Measurements from ENCODE around the gene BBS9.
"Not testable (repeated sequence)": the region's sequence is repeated elsewhere in the genome, so short reads cannot be mapped to it uniquely, and the experiment has no call there.

The BBS9 gene

GRCh38 chr7:33128990-33129805, at the start of gene BBS9:
BBS9 (plus strand) TSS chr7:33129564; CDS start chr7:33146253, 16,689 bp downstream.
- DNase-seq: peak; percentile 96

DNA sequence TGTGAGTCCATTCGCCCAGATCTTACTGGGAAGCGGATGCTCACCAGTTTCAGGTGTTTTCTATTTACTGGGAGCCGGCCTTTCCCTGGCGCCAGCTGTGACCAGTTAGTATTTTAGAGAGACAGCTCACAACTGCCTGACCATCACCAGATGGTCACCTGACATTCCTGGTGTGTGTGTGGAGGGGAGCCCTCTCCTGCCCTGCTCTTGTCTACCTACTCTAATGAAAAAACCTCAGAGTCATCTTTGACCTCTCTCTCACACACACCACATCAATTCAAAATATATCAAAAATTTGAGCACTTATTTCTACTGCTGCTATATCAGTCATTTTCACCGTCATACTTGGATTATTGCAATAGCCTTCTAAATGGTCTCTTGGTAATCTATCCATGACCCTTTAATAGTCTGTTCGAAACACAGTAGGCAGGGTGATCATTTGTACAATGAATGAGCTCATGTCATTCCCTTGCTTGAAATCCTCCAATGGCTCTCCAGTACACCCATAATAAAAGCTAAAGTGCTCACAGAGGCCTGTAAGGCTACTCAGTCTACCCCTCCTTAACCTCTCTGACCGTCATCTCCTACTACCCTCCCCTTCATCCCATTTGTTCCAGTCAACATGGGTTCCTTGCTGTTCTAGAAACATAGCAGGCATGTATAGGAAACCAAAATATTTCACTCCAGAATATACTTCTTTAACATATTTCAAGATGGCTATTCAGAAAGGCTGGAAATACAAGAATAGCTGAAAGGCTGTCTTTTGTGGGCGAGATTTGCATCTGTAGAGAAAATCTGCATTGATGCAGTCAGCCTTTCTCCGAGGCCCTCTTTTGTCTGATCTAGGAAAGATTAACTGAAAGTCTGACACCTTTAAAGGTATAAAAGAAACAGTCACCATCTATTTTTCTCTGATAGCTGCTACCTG, 49.3 kb upstream of the BBS9 start:
- DNase-seq: no peak

DNA sequence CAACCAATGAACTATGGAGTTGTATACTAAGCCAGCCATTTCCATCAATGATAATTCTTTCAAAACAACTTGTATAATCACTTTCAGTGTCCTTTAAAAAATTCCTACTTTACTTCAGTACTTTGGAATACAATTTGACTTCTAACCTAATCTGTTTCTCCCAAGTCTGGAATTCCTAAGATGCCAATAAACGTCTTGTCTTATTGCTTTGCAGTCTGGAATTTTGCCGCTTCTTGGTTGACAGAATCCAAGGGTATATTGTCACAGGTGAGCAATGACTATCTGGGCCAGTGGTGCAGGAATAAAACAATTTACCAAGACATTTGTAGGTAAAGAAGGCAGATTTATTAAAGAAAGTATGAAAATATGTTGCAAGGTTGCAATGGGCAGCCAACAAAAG, 42.0 kb upstream of the BBS9 start:
- no peak for DNase-seq

- DNase-seq: peak; percentile 13
These were observed 41.5 kb upstream of the BBS9 start for GRCh38 chr7:33087858-33088257.

DNA sequence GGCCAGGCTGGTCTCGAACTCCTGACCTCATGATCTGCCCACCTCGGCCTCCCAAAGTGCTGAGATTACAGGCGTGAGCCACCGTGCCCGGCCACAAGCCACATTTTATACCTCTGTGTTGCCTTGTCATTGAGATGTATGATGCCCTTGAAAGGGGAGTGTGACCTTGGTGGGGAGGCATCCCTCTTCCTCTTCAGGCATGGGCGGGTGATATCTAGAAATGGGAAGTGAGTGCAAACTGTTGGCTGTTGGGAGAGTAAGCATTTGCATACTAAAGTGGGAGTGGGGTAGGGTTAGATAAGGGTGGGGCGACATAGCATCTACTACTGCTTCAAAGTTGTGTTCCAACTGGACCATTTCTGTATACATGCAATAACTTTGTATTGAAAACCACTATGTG, 40.2 kb upstream of the BBS9 start:
- DNase-seq: no peak

GRCh38 chr7:33091111-33091531, 38.2 kb upstream of the BBS9 start:
- peak; percentile 39 for DNase-seq

DNA sequence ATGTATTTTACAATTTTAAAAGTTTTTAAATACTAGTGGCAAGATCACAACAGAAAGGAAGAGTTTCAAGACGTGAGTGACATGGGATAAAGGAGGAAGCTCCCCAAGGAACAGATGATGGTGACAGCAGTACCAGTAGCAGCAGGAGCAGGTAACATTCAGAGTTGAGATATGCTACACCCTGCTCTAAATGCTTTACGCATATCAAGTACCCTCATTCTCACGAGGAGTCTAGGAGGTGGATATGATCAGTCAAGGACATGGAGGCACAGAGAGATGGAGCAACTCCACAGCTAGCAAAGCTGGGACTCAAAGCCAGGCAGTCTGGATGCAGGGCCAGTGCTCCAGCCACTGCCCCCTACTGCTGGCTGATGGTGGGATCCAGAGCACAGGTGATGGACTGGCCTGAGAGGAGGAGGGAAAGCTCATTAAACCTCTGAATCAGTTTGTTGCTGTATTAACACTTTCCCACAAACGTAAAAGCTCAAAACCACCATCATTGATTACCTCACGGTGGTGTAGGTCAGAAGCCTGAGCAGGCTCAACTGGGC, 37.6 kb upstream of the BBS9 start:
- no peak for DNase-seq

GRCh38 chr7:33093266-33093665, 36.1 kb upstream of the BBS9 start:
- DNase-seq: no peak

- not testable (repeated sequence) for DNase-seq
These were observed 34.6 kb upstream of the BBS9 start for GRCh38 chr7:33094745-33095275.

DNA sequence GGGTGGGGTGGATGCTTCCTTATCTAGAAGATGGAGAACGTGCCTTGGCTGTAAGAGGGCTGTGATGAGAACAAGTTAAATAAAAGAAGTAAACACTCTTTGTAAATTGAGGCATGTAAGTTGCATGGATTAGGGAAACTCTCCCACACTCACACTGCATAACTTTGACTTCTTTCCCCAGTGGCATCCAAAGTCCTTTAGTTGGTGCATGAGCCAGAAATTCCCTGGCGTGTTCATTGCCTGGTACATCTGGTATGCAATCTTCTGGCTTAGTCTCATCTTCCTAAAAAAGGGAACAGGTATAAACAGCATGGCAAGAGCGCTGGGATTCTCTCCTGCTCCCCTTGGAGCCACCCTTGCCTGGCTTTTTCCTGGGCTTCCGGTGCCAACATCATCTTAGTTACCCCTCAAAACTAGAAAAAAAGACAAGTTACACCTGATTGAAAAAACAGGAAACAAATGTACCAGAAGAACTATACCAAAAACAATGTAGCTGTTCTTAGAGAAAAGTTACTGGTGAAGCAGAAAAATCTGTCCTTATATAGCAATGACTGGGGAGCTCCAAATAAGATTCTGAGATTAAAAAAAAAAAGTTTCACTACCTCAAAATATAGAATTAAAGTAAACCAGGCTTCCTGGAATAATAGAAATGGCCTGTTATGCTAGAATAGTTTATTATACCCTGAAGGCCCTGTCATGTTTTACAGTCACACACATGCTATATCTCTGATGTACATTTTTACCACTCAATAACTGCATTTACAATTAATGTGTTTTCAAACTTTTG, 30.0 kb upstream of the BBS9 start:
- no peak for DNase-seq

GRCh38 chr7:33100770-33101169, 28.6 kb upstream of the BBS9 start:
- no peak for DNase-seq

- DNase-seq: no peak
These were observed 27.5 kb upstream of the BBS9 start for GRCh38 chr7:33101906-33102305.

DNA sequence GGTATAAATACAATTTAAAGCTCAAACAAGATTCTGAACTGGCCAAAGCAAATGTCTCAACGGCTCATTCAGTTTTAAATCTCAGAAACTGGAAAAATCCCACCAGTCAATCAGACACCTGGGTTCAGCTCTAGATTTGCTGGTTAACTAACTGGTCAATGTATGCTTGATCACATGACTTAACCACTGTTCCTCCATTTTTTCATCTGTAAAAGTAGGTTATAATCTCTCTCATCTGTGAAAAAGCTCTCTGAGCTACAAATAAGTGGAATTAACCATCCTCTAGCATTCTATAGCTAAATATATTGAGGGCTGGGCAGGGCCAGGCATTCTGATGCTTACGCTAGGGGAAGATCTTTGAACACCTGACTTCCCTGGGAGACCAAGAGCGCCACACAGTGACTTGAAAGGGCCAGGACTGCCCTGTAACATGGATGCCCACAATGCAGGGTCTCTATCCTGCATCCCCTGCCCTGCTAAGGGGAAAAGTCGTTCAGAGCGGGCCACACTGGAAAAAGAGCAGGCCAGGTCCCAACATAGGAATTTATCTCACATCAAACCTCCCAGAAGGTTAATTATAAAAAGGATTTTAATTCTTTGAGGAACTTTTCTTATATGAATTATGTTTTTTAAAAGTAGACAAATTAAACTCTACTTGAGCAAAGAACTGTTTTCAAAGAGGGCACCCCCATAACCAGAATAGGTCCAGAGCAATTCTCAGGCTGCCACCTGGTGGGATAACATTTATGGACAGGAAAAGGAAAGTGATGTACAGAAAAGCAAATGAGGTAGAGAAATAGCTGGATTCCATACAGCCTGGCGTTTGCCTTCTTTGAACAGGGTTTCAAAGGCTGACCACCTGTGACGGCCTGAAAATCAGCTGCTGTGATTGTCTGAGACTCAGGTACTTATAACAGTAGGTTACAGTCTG, 22.0 kb upstream of the BBS9 start:
- peak; percentile 32 for DNase-seq

DNA sequence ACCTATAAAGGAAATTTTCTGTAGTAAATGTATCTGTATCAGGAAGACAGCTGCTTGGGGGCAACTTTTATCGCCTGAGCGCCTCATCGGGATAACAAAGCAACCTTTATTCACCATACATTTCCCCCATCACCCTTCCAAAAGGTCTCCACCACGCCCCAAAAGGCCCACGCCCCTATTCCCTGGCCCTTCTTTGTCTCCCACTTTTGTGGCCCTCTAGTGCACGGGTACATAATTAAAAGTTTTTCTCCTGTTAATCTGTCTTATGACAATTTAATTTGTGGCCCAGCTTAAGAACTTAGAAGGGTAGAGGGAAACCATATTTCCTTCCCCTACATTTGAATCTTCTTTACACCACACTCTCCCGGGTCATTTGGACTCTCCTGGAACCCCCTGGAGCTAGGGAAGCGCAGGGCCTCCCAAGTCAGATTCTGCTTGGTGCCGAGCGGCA, 20.8 kb upstream of the BBS9 start:
- DNase-seq: peak; percentile 50

GRCh38 chr7:33109005-33109757, 20.2 kb upstream of the BBS9 start, which contains the start of gene RP9:
RP9 (minus strand) TSS chr7:33109404; CDS start chr7:33109372, 32 bp downstream.
- peak; percentile 66 for DNase-seq

DNA sequence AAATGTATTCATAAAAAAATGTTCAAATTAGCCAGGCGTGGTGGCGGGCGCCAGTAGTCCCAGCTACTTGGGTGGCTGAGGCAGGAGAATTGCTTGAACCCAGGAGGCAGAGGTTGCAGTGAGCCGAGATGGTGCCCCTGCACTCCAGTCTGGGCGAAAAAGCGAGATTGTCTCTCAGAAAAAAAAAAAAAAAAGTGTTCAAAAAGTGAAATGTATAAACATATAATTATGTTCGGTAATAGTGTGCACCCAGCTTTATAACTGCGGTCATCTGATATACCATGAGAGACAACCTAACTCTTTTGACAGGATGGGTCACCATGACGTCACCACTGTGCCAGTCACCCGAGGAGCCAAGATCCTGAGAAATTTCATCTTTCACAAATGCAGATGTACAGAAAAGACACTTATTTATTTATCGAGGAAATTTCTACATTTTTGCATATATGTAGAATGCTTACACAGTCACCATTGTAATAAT, 19.6 kb upstream of the BBS9 start:
- DNase-seq: no peak

DNA sequence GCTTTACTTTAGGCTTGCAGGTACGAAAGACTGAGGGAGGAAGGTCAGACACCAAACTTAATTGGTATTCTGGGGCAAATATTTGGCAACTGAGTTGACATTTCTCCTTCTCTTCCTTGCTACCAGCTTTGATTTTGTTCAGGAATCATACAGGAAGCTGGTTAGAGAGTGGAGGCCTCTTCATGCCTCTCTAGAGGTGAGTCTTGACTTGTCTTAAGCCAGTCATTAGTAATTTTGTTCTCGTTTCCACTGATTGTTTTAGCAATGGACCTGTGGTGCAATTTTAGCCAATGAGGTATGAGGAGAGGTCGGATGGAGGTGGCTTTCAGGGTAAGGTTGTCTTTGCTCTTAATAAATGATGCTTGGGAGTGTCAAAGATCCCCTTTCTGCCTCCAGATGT, 17.8 kb upstream of the BBS9 start:
- no peak for DNase-seq

DNA sequence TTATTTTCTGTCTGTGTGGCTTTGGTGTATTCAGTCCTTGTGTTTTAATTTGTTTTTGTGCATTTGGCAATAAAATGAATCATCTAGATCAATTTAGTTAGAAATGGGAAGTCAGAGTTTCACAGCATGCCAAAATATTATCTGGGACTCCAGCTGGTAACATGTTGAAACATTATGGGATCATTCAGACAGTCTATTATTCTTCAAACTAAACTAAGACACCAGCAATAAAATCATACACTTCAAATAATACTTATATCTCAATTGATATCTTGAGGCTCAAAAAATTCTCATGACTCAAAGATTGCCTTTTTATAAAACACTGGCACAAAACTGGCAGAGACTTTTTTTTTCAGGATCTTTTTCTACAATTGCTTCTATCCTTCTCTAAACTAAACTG, 14.4 kb upstream of the BBS9 start:
- DNase-seq: no peak

GRCh38 chr7:33118383-33118782, 11.0 kb upstream of the BBS9 start:
- DNase-seq: no peak

DNA sequence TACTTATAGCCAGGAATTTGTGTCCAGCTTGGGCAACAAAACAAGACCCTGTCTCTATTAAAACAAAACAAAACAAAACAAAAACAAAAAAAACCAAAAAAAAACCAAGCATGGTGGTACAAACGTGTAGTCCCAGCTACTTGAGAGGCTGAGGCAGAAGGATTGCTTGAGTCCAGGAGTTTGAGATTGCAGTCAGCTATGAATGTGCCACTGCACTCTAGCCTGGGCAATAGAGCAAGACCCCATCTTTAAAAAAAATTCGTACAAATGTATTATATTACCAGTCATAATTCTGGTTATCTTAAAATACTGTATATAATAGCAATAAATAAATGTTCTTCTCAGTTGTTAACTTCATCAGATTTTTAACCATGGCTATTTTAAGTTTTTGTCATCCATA, 2.3 kb upstream of the BBS9 start:
- no peak for DNase-seq
